SK-N-SH (cell line): ENCODE results near the gene MAPK6. TPM values are rescaled to one million over a fixed set of nuclear protein-coding genes. Genes with fewer than 3 reads are reported as not detected.

Experiments
- CTCF ChIA-PET: fragments of 300-600, 350-600 bp; formaldehyde crosslinking; extraction: SDS; loops from one replicate; lab custom pipeline; 2021; lab: Yijun Ruan, JAX
- POLR2A ChIA-PET: fragments of 350-600 bp; sonication (Branson Sonifier 250); formaldehyde crosslinking; extraction: SDS; loops from one replicate; lab custom pipeline; 2020; ENCODE audit warnings: antibody characterized with exemption, inconsistent platforms; lab: Yijun Ruan, JAX
- DNase-seq: peaks from one replicate; pipeline ENCODE4 v3.0.0; 2012
- H2AFZ ChIP-seq: fragments of 200-600 bp; sonication (generic); 2 replicates; pipeline ENCODE4 v1.8.1; 2016; ENCODE audit warnings: antibody characterized with exemption, mild to moderate bottlenecking, low read depth
- H3F3A ChIP-seq: fragments of 200-600 bp; sonication (generic); replicated peaks from 2 replicates; pipeline ENCODE3; 2016; ENCODE audit warnings: antibody characterized with exemption, mild to moderate bottlenecking; ENCODE audit not compliant: insufficient read depth
- H3K27ac ChIP-seq, 2 experiments: fragments of 200-500 bp in 1 of 2; fragments of 200-600 bp in 1 of 2; sonication (Bioruptor generic) in 1 of 2; sonication (generic), shearing (Covaris generic) in 1 of 2; 2 replicates each; pipeline versions ENCODE4 v1.5.1 to v1.6.1; 2014 to 2016; ENCODE audit warnings: low read depth in 2 of 2, inconsistent platforms in 1 of 2, low read length in 1 of 2, mild to moderate bottlenecking in 1 of 2, mixed read lengths in 1 of 2
- H3K27me3 ChIP-seq: fragments of 200-600 bp; sonication (generic), shearing (Covaris generic); 2 replicates; pipeline ENCODE4 v1.6.1; 2016; ENCODE audit warnings: mixed run types; ENCODE audit not compliant: insufficient read depth
- H3K36me3 ChIP-seq, 2 experiments: fragments of 200-500 bp in 1 of 2; fragments of 200-600 bp in 1 of 2; sonication (Bioruptor generic) in 1 of 2; sonication (generic) in 1 of 2; replicated peaks in 1 of 2; 2 replicates each; pipeline versions ENCODE3 to v1.5.1; 2014 to 2016; ENCODE audit warnings: low read length in 1 of 2, mild to moderate bottlenecking in 1 of 2; ENCODE audit not compliant: insufficient read depth in 2 of 2, control insufficient read depth in 1 of 2
- H3K4me1 ChIP-seq, 2 experiments: fragments of 200-500 bp in 1 of 2; fragments of 200-600 bp in 1 of 2; sonication (Bioruptor generic) in 1 of 2; sonication (generic), shearing (Covaris generic) in 1 of 2; 2 replicates each; pipeline versions ENCODE4 v1.5.1 to v1.6.1; 2014 to 2016; ENCODE audit warnings: low read depth in 1 of 2, low read length in 1 of 2, mixed run types in 1 of 2; ENCODE audit not compliant: insufficient read depth in 2 of 2, control insufficient read depth in 1 of 2
- H3K4me2 ChIP-seq: fragments of 200-600 bp; sonication (generic), shearing (Covaris generic); 2 replicates; pipeline ENCODE4 v1.6.1; 2017; ENCODE audit warnings: mixed run types
- H3K4me3 ChIP-seq, 2 experiments: fragments of 200-500 bp in 1 of 2; fragments of 200-600 bp in 1 of 2; sonication (Bioruptor generic) in 1 of 2; sonication (generic), shearing (Covaris generic) in 1 of 2; 2 replicates each; pipeline versions ENCODE4 v1.5.1 to v1.8.1; 2014 to 2016; ENCODE audit warnings: low read depth in 2 of 2, inconsistent platforms in 1 of 2, low read length in 1 of 2, mild to moderate bottlenecking in 1 of 2, mixed read lengths in 1 of 2, moderate library complexity in 1 of 2
- H3K79me2 ChIP-seq: fragments of 200-600 bp; sonication (generic); 2 replicates; pipeline ENCODE4 v1.8.1; 2017; ENCODE audit warnings: mild to moderate bottlenecking; ENCODE audit not compliant: insufficient read depth
- H3K9ac ChIP-seq: fragments of 200-600 bp; sonication (generic); 2 replicates; pipeline ENCODE4 v1.6.1; 2017; ENCODE audit warnings: mixed run types
- H3K9me2 ChIP-seq: fragments of 200-600 bp; sonication (generic); 2 replicates; pipeline ENCODE4 v1.6.1; 2017; ENCODE audit warnings: mixed run types
- H3K9me3 ChIP-seq: fragments of 200-600 bp; sonication (generic); 2 replicates; pipeline ENCODE4 v1.6.1; 2017; ENCODE audit warnings: mixed run types, mild to moderate bottlenecking, moderate library complexity
- H4K20me1 ChIP-seq: fragments of 200-600 bp; sonication (generic); 2 replicates; pipeline ENCODE4 v1.6.1; 2017; ENCODE audit warnings: mild to moderate bottlenecking, mixed run types; ENCODE audit not compliant: insufficient read depth
- FOXM1 ChIP-seq: IDR thresholded peaks from 2 replicates; pipeline ENCODE4 v1.4.0; 2012; ENCODE audit warnings: low read depth, mild to moderate bottlenecking
- GATA2 ChIP-seq: sonication (generic); formaldehyde crosslinking; IDR thresholded peaks from 2 replicates; pipeline ENCODE4 v1.5.0; 2020; ENCODE audit warnings: mild to moderate bottlenecking, missing genetic modification reagents
- POLR2AphosphoS5 ChIP-seq: IDR thresholded peaks from 2 replicates; pipeline ENCODE4 v1.6.1; 2012; ENCODE audit warnings: low read depth, low read length
- RXRA ChIP-seq: IDR thresholded peaks from 2 replicates; pipeline ENCODE4 v1.4.0; 2012; ENCODE audit warnings: low read depth, mild to moderate bottlenecking, borderline replicate concordance
- TAF1 ChIP-seq: IDR thresholded peaks from 2 replicates; pipeline ENCODE4 v1.6.1; 2012; ENCODE audit warnings: low read depth, mild to moderate bottlenecking, low read length, moderate library complexity, borderline replicate concordance
- TEAD4 ChIP-seq: IDR thresholded peaks from 2 replicates; pipeline ENCODE4 v1.4.0; 2012; ENCODE audit warnings: mild to moderate bottlenecking, borderline replicate concordance; ENCODE audit not compliant: insufficient read depth
- YY1 ChIP-seq: IDR thresholded peaks from 2 replicates; pipeline ENCODE4 v1.4.0; 2012; ENCODE audit warnings: low read depth, mild to moderate bottlenecking
- WGBS: methylation state at CpG from one replicate; pipeline ENCODE4 v1.1.6; 2017; ENCODE audit warnings: low lambda C conversion rate; 5-methylcytosine and 5-hydroxymethylcytosine counted together
- polyA plus RNA-seq, 3 experiments: library from polyadenylated mRNA; depleted of rRNA; stranded (reverse); fragments of >200 nt; gene quantifications; 2 replicates each; pipeline ENCODE4 v1.2.3, GENCODE V29; 2012
- TF ChIP-seq, protein P1 (sequence below): IDR thresholded peaks from 2 replicates; pipeline ENCODE4 v1.6.1; 2012; ENCODE audit warnings: mild to moderate bottlenecking, low read depth, low read length, moderate library complexity
- TF ChIP-seq, protein P2 (sequence below): IDR thresholded peaks from 2 replicates; pipeline ENCODE4 v1.4.0; 2012; ENCODE audit warnings: low read depth, borderline replicate concordance
- TF ChIP-seq, protein P3 (sequence below): fragments of 200-600 bp; sonication (generic); IDR thresholded peaks from 2 replicates; pipeline ENCODE4 v1.6.1; 2017; ENCODE audit warnings: antibody characterized with exemption, mild to moderate bottlenecking, moderate library complexity
- TF ChIP-seq, protein P4 (sequence below): fragments of 150-350 bp; IDR thresholded peaks from 2 replicates; pipeline ENCODE4 v1.6.1; 2016; ENCODE audit warnings: mild to moderate bottlenecking, low read depth, low read length
- TF ChIP-seq, protein P5 (sequence below): IDR thresholded peaks from 2 replicates; pipeline ENCODE4 v1.4.0; 2012; ENCODE audit warnings: low read depth, borderline replicate concordance

The MAPK6 gene
- polyA plus RNA-seq, 1 of the 3 experiments (the other 2 are of a cell fraction), result 16.9 TPM

DNA sequence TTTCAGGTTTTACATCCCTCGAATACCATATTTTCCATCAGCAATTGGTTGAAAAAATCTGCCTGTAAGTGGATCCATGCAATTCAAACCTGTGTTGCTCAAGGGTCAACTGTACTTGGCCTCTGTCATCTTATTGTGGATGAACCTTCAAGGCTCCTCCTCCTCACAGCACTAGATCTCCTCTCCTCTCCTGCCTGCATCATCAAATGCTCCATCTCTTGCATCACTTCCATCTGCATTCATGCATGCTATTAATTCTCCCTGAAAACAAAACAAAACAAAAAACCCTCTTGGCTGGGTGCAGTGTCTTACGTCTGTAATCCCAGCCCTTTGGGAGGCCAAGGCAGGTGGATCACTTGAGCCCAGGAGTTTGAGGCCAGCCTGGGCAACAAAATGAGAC, 83.4 kb downstream of the MAPK6 start (continued):
- TF ChIP-seq, protein P1, sequence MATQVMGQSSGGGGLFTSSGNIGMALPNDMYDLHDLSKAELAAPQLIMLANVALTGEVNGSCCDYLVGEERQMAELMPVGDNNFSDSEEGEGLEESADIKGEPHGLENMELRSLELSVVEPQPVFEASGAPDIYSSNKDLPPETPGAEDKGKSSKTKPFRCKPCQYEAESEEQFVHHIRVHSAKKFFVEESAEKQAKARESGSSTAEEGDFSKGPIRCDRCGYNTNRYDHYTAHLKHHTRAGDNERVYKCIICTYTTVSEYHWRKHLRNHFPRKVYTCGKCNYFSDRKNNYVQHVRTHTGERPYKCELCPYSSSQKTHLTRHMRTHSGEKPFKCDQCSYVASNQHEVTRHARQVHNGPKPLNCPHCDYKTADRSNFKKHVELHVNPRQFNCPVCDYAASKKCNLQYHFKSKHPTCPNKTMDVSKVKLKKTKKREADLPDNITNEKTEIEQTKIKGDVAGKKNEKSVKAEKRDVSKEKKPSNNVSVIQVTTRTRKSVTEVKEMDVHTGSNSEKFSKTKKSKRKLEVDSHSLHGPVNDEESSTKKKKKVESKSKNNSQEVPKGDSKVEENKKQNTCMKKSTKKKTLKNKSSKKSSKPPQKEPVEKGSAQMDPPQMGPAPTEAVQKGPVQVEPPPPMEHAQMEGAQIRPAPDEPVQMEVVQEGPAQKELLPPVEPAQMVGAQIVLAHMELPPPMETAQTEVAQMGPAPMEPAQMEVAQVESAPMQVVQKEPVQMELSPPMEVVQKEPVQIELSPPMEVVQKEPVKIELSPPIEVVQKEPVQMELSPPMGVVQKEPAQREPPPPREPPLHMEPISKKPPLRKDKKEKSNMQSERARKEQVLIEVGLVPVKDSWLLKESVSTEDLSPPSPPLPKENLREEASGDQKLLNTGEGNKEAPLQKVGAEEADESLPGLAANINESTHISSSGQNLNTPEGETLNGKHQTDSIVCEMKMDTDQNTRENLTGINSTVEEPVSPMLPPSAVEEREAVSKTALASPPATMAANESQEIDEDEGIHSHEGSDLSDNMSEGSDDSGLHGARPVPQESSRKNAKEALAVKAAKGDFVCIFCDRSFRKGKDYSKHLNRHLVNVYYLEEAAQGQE, result no peak
- TF ChIP-seq, protein P2, sequence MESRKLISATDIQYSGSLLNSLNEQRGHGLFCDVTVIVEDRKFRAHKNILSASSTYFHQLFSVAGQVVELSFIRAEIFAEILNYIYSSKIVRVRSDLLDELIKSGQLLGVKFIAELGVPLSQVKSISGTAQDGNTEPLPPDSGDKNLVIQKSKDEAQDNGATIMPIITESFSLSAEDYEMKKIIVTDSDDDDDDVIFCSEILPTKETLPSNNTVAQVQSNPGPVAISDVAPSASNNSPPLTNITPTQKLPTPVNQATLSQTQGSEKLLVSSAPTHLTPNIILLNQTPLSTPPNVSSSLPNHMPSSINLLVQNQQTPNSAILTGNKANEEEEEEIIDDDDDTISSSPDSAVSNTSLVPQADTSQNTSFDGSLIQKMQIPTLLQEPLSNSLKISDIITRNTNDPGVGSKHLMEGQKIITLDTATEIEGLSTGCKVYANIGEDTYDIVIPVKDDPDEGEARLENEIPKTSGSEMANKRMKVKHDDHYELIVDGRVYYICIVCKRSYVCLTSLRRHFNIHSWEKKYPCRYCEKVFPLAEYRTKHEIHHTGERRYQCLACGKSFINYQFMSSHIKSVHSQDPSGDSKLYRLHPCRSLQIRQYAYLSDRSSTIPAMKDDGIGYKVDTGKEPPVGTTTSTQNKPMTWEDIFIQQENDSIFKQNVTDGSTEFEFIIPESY, result no peak
- TF ChIP-seq, protein P3, sequence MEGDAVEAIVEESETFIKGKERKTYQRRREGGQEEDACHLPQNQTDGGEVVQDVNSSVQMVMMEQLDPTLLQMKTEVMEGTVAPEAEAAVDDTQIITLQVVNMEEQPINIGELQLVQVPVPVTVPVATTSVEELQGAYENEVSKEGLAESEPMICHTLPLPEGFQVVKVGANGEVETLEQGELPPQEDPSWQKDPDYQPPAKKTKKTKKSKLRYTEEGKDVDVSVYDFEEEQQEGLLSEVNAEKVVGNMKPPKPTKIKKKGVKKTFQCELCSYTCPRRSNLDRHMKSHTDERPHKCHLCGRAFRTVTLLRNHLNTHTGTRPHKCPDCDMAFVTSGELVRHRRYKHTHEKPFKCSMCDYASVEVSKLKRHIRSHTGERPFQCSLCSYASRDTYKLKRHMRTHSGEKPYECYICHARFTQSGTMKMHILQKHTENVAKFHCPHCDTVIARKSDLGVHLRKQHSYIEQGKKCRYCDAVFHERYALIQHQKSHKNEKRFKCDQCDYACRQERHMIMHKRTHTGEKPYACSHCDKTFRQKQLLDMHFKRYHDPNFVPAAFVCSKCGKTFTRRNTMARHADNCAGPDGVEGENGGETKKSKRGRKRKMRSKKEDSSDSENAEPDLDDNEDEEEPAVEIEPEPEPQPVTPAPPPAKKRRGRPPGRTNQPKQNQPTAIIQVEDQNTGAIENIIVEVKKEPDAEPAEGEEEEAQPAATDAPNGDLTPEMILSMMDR, result no peak
- no peak for TF ChIP-seq TEAD4
- TF ChIP-seq FOXM1, result no peak
- TF ChIP-seq, protein P4, sequence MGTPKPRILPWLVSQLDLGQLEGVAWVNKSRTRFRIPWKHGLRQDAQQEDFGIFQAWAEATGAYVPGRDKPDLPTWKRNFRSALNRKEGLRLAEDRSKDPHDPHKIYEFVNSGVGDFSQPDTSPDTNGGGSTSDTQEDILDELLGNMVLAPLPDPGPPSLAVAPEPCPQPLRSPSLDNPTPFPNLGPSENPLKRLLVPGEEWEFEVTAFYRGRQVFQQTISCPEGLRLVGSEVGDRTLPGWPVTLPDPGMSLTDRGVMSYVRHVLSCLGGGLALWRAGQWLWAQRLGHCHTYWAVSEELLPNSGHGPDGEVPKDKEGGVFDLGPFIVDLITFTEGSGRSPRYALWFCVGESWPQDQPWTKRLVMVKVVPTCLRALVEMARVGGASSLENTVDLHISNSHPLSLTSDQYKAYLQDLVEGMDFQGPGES, result no peak

DNA sequence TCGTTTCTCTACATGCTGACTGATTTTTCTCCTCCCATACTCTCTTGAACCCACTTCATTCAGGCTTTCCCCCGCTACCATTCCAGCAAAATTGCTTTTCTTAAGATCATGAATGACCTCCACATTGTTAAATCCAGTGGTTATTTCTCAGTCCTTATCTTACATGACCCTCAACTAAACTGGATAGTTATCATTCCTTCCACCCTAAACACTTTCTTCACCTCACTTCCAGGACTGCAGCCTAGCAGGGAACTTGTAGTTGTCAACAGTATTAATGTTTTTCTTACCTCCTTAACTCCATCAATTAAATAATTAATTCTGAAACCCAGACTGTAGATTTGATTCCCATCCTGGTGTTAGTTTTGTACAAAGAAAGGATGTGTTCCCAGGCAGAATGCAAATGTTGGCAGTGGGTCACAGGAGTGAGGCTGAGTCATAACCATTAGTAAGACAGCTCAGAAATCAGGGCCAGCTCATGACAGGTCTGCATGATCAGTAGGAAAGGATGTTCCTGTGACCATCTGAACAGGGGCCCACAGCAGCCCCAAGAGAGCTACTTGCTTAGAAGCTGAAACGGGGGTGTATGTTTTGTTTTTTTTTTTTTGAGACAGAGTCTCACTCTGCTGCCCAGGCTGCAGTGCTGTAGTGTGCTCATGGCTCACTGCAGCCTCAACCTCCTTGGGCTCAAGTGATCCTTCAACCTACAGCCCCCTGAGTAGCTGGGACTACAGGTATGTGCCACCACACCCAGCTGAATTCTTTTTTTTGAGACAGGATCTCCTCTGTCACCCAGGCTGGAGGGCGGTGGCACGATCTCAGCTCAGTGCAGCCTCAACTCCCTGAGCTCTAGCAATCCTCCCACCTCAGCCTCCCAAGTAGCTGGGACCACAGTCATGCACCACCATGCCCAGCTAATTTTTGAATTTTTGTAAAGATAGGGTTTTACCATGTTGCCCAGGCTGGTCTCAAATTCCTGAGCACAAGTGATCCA, 84.5 kb downstream of the MAPK6 start:
- Histone ChIP-seq H3K27ac (peak overlapping the region in 1 of 2 experiments; percentile 67; a peak in 2 of 4 replicates), H3K9ac (peak overlapping the region; percentile 58), H3K79me2 (no peaks in the 10 kb centered on the region), H3K4me3 (no peak overlapping the region), H3K27me3 (no peaks in the 10 kb centered on the region), H3K36me3 (no peaks in the 10 kb centered on the region), H3K9me2 (no peaks in the 10 kb centered on the region), H2AFZ (0 out of 2 replicates have a peak overlapping the region, but pooled peaks have one; percentile 3), H3K4me2 (peak overlapping the region; percentile 29), H3K9me3 (no peaks in the 10 kb centered on the region), H3K4me1 (peaks cover 0 to 18% of the 10 kb centered on the region in 2 experiments; a peak in 3 of 4 replicates), H4K20me1 (no peaks in the 10 kb centered on the region), H3F3A (peaks cover 21% of the 10 kb centered on the region)
- CTCF ChIA-PET, result interaction anchor here (0.6 to 0.9 kb wide), 3 partner anchors 10 to 327 kb away, joined by 3 read pairs; no protein-coding TSS in a partner anchor
- POLR2A ChIA-PET, result no interaction called here
- 57% methylated on average over 5 of the region's 5 CpGs for WGBS
- DNase-seq, result no peak
- TF ChIP-seq GATA2 (CRISPR knock-in tag) (no peak), TAF1 (no peak), POLR2AphosphoS5 (peak; percentile 62; the same call in 1 of the 2 replicates), RXRA (no peak), YY1 (no peak)
- TF ChIP-seq, protein P2, result 0 out of 2 replicates have a peak, but pooled peaks have one; percentile 20
- TF ChIP-seq, protein P5, sequence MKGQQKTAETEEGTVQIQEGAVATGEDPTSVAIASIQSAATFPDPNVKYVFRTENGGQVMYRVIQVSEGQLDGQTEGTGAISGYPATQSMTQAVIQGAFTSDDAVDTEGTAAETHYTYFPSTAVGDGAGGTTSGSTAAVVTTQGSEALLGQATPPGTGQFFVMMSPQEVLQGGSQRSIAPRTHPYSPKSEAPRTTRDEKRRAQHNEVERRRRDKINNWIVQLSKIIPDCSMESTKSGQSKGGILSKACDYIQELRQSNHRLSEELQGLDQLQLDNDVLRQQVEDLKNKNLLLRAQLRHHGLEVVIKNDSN, result no peak
